GM23338 (cell line): ENCODE data around the gene MAPK8. TPM values are rescaled to one million over a fixed set of nuclear protein-coding genes. Genes with fewer than 3 reads are reported as not detected.

ENCODE experiments used
- ATAC-seq: fragments of 200-7000 bp; cut with Tn5 transposase; 3 replicates; pipeline ENCODE4 v1.9.1; 2020
- DNase-seq: peaks from one replicate; pipeline ENCODE4 v3.0.0-alpha.2; 2015; ENCODE audit warnings: low spot score
- H2AFZ ChIP-seq: fragments of 200-600 bp; sonication (generic); 2 replicates; pipeline ENCODE4 v1.8.0; 2016; ENCODE audit warnings: antibody characterized with exemption, mild to moderate bottlenecking, moderate library complexity
- H3F3A ChIP-seq: fragments of 200-600 bp; sonication (generic); replicated peaks from 2 replicates; pipeline ENCODE4 v1.8.0; 2017; ENCODE audit warnings: antibody characterized with exemption, mixed run types, low read depth
- H3K27ac ChIP-seq: fragments of 200-600 bp; sonication (generic); 2 replicates; pipeline ENCODE4 v1.6.1; 2016; ENCODE audit warnings: low read depth
- H3K27me3 ChIP-seq: fragments of 200-600 bp; sonication (generic); 2 replicates; pipeline ENCODE4 v1.8.0; 2016; ENCODE audit warnings: mild to moderate bottlenecking, mixed run types, moderate library complexity; ENCODE audit not compliant: insufficient read depth
- H3K36me3 ChIP-seq: fragments of 200-600 bp; sonication (generic); 2 replicates; pipeline ENCODE4 v1.8.0; 2016; ENCODE audit warnings: mild to moderate bottlenecking; ENCODE audit not compliant: insufficient read depth
- H3K4me1 ChIP-seq: fragments of 200-600 bp; sonication (generic); 2 replicates; pipeline ENCODE4 v1.8.0; 2016; ENCODE audit warnings: mild to moderate bottlenecking, moderate library complexity; ENCODE audit not compliant: insufficient read depth
- H3K4me2 ChIP-seq: fragments of 200-600 bp; sonication (generic); 2 replicates; pipeline ENCODE4 v1.7.1; 2017; ENCODE audit warnings: mixed run types
- H3K4me3 ChIP-seq: fragments of 200-600 bp; sonication (generic); 2 replicates; pipeline ENCODE4 v1.6.1; 2016; ENCODE audit warnings: mixed run types
- H3K79me2 ChIP-seq: fragments of 200-600 bp; sonication (generic); replicated peaks from 2 replicates; pipeline ENCODE4 v1.8.0; 2017; ENCODE audit warnings: mild to moderate bottlenecking; ENCODE audit not compliant: insufficient read depth
- H3K9me2 ChIP-seq: fragments of 200-600 bp; sonication (generic); 2 replicates; pipeline ENCODE4 v1.8.0; 2017; ENCODE audit not compliant: insufficient read depth
- H4K20me1 ChIP-seq: fragments of 200-600 bp; sonication (generic); replicated peaks from 2 replicates; pipeline ENCODE4 v1.8.0; 2017; ENCODE audit warnings: mild to moderate bottlenecking; ENCODE audit not compliant: insufficient read depth
- H3K27ac Mint-ChIP-seq: 2 replicates; pipeline ENCODE4 v1.8.0; 2020; ENCODE audit warnings: inconsistent platforms, mild to moderate bottlenecking, moderate library complexity, mixed read lengths
- H3K27me3 Mint-ChIP-seq: 3 replicates; pipeline ENCODE4 v1.8.0; 2022; ENCODE audit warnings: low read depth, mild to moderate bottlenecking, moderate library complexity, mixed read lengths, inconsistent platforms; ENCODE audit not compliant: insufficient read depth, poor library complexity
- H3K36me3 Mint-ChIP-seq: 3 replicates; pipeline ENCODE4 v1.8.0; 2021; ENCODE audit warnings: low read depth, mild to moderate bottlenecking, inconsistent platforms, moderate library complexity, mixed read lengths
- H3K4me1 Mint-ChIP-seq: 3 replicates; pipeline ENCODE4 v1.8.0; 2020; ENCODE audit warnings: mild to moderate bottlenecking, inconsistent platforms, mixed read lengths
- H3K4me3 Mint-ChIP-seq: 3 replicates; pipeline ENCODE4 v1.8.0; 2021; ENCODE audit warnings: moderate library complexity, mild to moderate bottlenecking, inconsistent platforms, mixed read lengths
- H3K9me3 Mint-ChIP-seq: 3 replicates; pipeline ENCODE4 v1.8.0; 2020; ENCODE audit warnings: moderate library complexity, mild to moderate bottlenecking, inconsistent platforms, mixed read lengths
- CREB1 ChIP-seq: fragments of 250-450 bp; sonication (Bioruptor Pico); IDR thresholded peaks from 2 replicates; pipeline ENCODE4 v1.5.0; 2020; ENCODE audit warnings: low read depth, mild to moderate bottlenecking, moderate library complexity
- CTCF ChIP-seq, 2 experiments: fragments of 200-600 bp in 1 of 2; sonication (generic) in 1 of 2; conservative IDR thresholded peaks; 2 replicates each; pipeline versions ENCODE4 v1.5.1 to v1.6.1; 2016 to 2017; ENCODE audit warnings: antibody characterized with exemption in 2 of 2, low read depth in 2 of 2, mild to moderate bottlenecking in 2 of 2, moderate library complexity in 1 of 2
- ETS1 ChIP-seq: IDR thresholded peaks from 2 replicates; pipeline ENCODE4 v1.6.1; 2016; ENCODE audit warnings: antibody characterized with exemption
- EZH2 ChIP-seq: fragments of 200-600 bp; sonication (generic); IDR thresholded peaks from one replicate; pipeline ENCODE4 v1.8.0; 2017; ENCODE audit warnings: antibody characterized with exemption, mild to moderate bottlenecking, low read depth; ENCODE audit not compliant: unreplicated experiment
- EZH2phosphoT487 ChIP-seq: fragments of 200-600 bp; sonication (generic); IDR thresholded peaks from one replicate; pipeline ENCODE4 v1.8.1; 2018; ENCODE audit warnings: antibody characterized with exemption; ENCODE audit not compliant: unreplicated experiment
- JUNB ChIP-seq: IDR thresholded peaks from one replicate; pipeline ENCODE4 v1.6.1; 2016; ENCODE audit warnings: antibody characterized with exemption; ENCODE audit not compliant: unreplicated experiment
- NANOG ChIP-seq: IDR thresholded peaks from 2 replicates; pipeline ENCODE4 v1.6.1; 2016; ENCODE audit warnings: antibody characterized with exemption, borderline replicate concordance
- POLR2AphosphoS5 ChIP-seq: IDR thresholded peaks from 2 replicates; pipeline ENCODE4 v1.6.1; 2016; ENCODE audit warnings: antibody characterized with exemption, low read depth
- STAT1 ChIP-seq: IDR thresholded peaks from one replicate; pipeline ENCODE4 v1.6.1; 2016; ENCODE audit warnings: antibody characterized with exemption; ENCODE audit not compliant: unreplicated experiment
- ZNF114 ChIP-seq: fragments of 250-450 bp; sonication (Bioruptor Pico); IDR thresholded peaks from 2 replicates; pipeline ENCODE4 v1.5.0; 2020; ENCODE audit warnings: mild to moderate bottlenecking, moderate library complexity
- ZNF331 ChIP-seq: fragments of 250-450 bp; sonication (Bioruptor Pico); IDR thresholded peaks from 2 replicates; pipeline ENCODE4 v1.5.0; 2020; ENCODE audit warnings: low read depth, mild to moderate bottlenecking, moderate library complexity
- ZNF462 ChIP-seq: fragments of 250-450 bp; sonication (Bioruptor Pico); IDR thresholded peaks from 2 replicates; pipeline ENCODE4 v1.5.0; 2020; ENCODE audit warnings: mild to moderate bottlenecking, moderate library complexity
- polyA plus RNA-seq: library from polyadenylated mRNA; unstranded; fragments of >200 nt; fragmentation: Nextera tagmentation; extraction: Ambion mirVana; gene quantifications from 2 replicates; pipeline ENCODE4 v1.2.1, GENCODE V29; 2016
- total RNA-seq: library from RNA; depleted of rRNA; stranded (reverse); fragments of >200 nt; shearing (Covaris generic); gene quantifications from 2 replicates; pipeline ENCODE4 v1.2.3, GENCODE V29; 2014

MAPK8 gene
- total and polyA plus RNA-seq, 2 experiments from 2014 or later = 52.4 to 73.6 TPM

- Mint-ChIP-seq H3K27me3 (no peaks in the 10 kb centered on the region), H3K4me3 (no peak overlapping the region), H3K27ac (no peak overlapping the region), H3K4me1 (no peaks in the 10 kb centered on the region), H3K36me3 (peaks cover 5% of the 10 kb centered on the region; the same call in 1 of the 3 replicates), H3K9me3 (no peaks in the 10 kb centered on the region)
- no peak overlapping the region for H3K4me3 ChIP-seq
- DNase-seq = no peak
- TF ChIP-seq STAT1 (no peak), ZNF331 (CRISPR knock-in tag) (no peak), ZNF114 (CRISPR knock-in tag) (no peak)
- H3K79me2 ChIP-seq = no peaks in the 10 kb centered on the region
- no peaks in the 10 kb centered on the region for H3K4me1 ChIP-seq
- no peaks in the 10 kb centered on the region for H3F3A ChIP-seq
- H4K20me1 ChIP-seq = no peaks in the 10 kb centered on the region; the same call in 1 of the 2 replicates
- H3K4me2 ChIP-seq = no peak overlapping the region
- 0 out of 2 replicates have a peak, but pooled peaks cover 5% of the 10 kb centered on the region for H3K36me3 ChIP-seq
- H3K9me2 ChIP-seq = no peaks in the 10 kb centered on the region
- no peaks in the 10 kb centered on the region for H3K27me3 ChIP-seq
- H2AFZ ChIP-seq = no peak overlapping the region
- no peak overlapping the region for H3K27ac ChIP-seq
- ATAC-seq = no peak
These were observed 117.4 kb downstream of the MAPK8 start for GRCh38 chr10:48423884-48424283.

GRCh38 chr10:48428896-48429295 lies 122.4 kb downstream of the MAPK8 start:
- Mint-ChIP-seq H3K4me3 (no peak overlapping the region), H3K4me1 (no peaks in the 10 kb centered on the region), H3K27me3 (peaks cover 2% of the 10 kb centered on the region), H3K27ac (no peak overlapping the region), H3K36me3 (peaks cover 5% of the 10 kb centered on the region; the same call in 1 of the 3 replicates), H3K9me3 (no peaks in the 10 kb centered on the region)
- Histone ChIP-seq H3K9me2 (no peaks in the 10 kb centered on the region), H2AFZ (no peak overlapping the region), H3K79me2 (no peaks in the 10 kb centered on the region), H3K27me3 (no peaks in the 10 kb centered on the region), H3K4me1 (no peaks in the 10 kb centered on the region), H3F3A (no peaks in the 10 kb centered on the region), H3K27ac (no peak overlapping the region), H3K36me3 (0 out of 2 replicates have a peak, but pooled peaks cover 5% of the 10 kb centered on the region), H3K4me2 (no peak overlapping the region), H4K20me1 (no peaks in the 10 kb centered on the region; the same call in 1 of the 2 replicates), H3K4me3 (no peak overlapping the region)
- no peak for ATAC-seq
- no peak for DNase-seq
- no peak for TF ChIP-seq EZH2phosphoT487
- TF ChIP-seq STAT1 = no peak
- no peak for TF ChIP-seq CTCF (conservative IDR thresholded peaks at IDR 0.05; ENCODE audit: low read depth in 2 of 2)
- TF ChIP-seq ZNF331 (CRISPR knock-in tag) = no peak
- TF ChIP-seq JUNB = no peak
- TF ChIP-seq EZH2 = no peak
- TF ChIP-seq NANOG = no peak
- no peak for TF ChIP-seq ZNF114 (CRISPR knock-in tag)
- no peak for TF ChIP-seq ETS1
- no peak for TF ChIP-seq CREB1 (CRISPR knock-in tag)
- TF ChIP-seq POLR2AphosphoS5 = no peak
- no peak for TF ChIP-seq ZNF462 (CRISPR knock-in tag)
